CD14-positive monocyte (primary cell): Measurements from ENCODE around the gene GPC6. TPM values are rescaled to one million over a fixed set of nuclear protein-coding genes. Genes with fewer than 3 reads are reported as not detected.

Experiments
- DNase-seq, 3 donors: peaks; one replicate each; pipeline ENCODE4 v3.0.0-alpha.2; 2011 to 2022
- H2AFZ ChIP-seq: 2 replicates; pipeline ENCODE4 v1.6.0; 2012; ENCODE audit warnings: mild to moderate bottlenecking, low read depth, low read length, inconsistent platforms; ENCODE audit not compliant: insufficient read depth, poor library complexity, severe bottlenecking
- H3K27ac ChIP-seq, 2 donors: 1 replicate in 1 of 2; 2 replicates in 1 of 2; pipeline ENCODE4 v1.5.1; 2012 to 2013; ENCODE audit warnings: low read length in 2 of 2, control low read depth in 1 of 2, inconsistent platforms in 1 of 2, low read depth in 1 of 2, mild to moderate bottlenecking in 1 of 2
- H3K27me3 ChIP-seq, 2 donors: one replicate each; pipeline versions ENCODE4 v1.6.0 to v1.6.1; 2011 to 2013; ENCODE audit warnings: low read length in 2 of 2; ENCODE audit not compliant: control insufficient read depth in 2 of 2, insufficient read depth in 2 of 2
- H3K36me3 ChIP-seq, 2 donors: replicated peaks in 1 of 2; 1 replicate in 1 of 2; 2 replicates in 1 of 2; pipeline versions ENCODE4 v1.5.1 to v1.6.1; 2012 to 2013; ENCODE audit warnings: low read length in 2 of 2, control low read depth in 1 of 2, inconsistent platforms in 1 of 2, mild to moderate bottlenecking in 1 of 2; ENCODE audit not compliant: insufficient read depth in 2 of 2, control insufficient read depth in 1 of 2
- H3K4me1 ChIP-seq, 2 donors: 1 replicate in 1 of 2; 2 replicates in 1 of 2; pipeline versions ENCODE4 v1.5.1 to v1.6.1; 2012 to 2013; ENCODE audit warnings: low read length in 2 of 2, control low read depth in 1 of 2, inconsistent platforms in 1 of 2, mild to moderate bottlenecking in 1 of 2, moderate library complexity in 1 of 2; ENCODE audit not compliant: insufficient read depth in 2 of 2, control insufficient read depth in 1 of 2
- H3K4me2 ChIP-seq: replicated peaks from 2 replicates; pipeline ENCODE3; 2012; ENCODE audit warnings: low read length, moderate library complexity, mild to moderate bottlenecking; ENCODE audit not compliant: poor library complexity, severe bottlenecking; ENCODE audit errors: extremely low read depth
- H3K4me3 ChIP-seq, 3 experiments: fragments of 200-600 bp in 1 of 3; sonication (generic) in 1 of 3; replicated peaks in 1 of 3; 1 replicate in 2 of 3; 2 replicates in 1 of 3; pipeline ENCODE4 v1.5.1; 2011 to 2013; ENCODE audit warnings: low read length in 3 of 3, mild to moderate bottlenecking in 3 of 3, control low read depth in 2 of 3, low read depth in 2 of 3, inconsistent platforms in 1 of 3, moderate library complexity in 1 of 3
- H3K79me2 ChIP-seq: 2 replicates; pipeline ENCODE4 v1.6.0; 2012; ENCODE audit warnings: mild to moderate bottlenecking, control low read depth, inconsistent platforms, low read length, moderate library complexity; ENCODE audit not compliant: insufficient read depth
- H3K9ac ChIP-seq: 2 replicates; pipeline ENCODE4 v1.6.0; 2017; ENCODE audit warnings: low read length, mild to moderate bottlenecking; ENCODE audit not compliant: insufficient read depth, poor library complexity, severe bottlenecking
- H3K9me3 ChIP-seq, 2 donors: replicated peaks in 1 of 2; 1 replicate in 1 of 2; 2 replicates in 1 of 2; pipeline versions ENCODE4 v1.5.1 to v1.6.1; 2012 to 2013; ENCODE audit warnings: low read length in 2 of 2, control low read depth in 1 of 2; ENCODE audit not compliant: control insufficient read depth in 1 of 2, insufficient read depth in 1 of 2
- H4K20me1 ChIP-seq: 2 replicates; pipeline ENCODE4 v1.6.0; 2012; ENCODE audit warnings: mild to moderate bottlenecking, low read length, control low read depth, moderate library complexity; ENCODE audit not compliant: insufficient read depth
- H3K27ac Mint-ChIP-seq, 7 donors: one replicate each; pipeline ENCODE4 v1.8.0; 2020; ENCODE audit warnings: mild to moderate bottlenecking in 7 of 7, mixed read lengths in 7 of 7, moderate library complexity in 6 of 7, inconsistent platforms in 2 of 7
- H3K27me3 Mint-ChIP-seq, 3 donors: one replicate each; pipeline ENCODE4 v1.8.0; 2021 to 2022; ENCODE audit warnings: low read depth in 3 of 3, mild to moderate bottlenecking in 3 of 3, mixed read lengths in 3 of 3, moderate library complexity in 3 of 3, inconsistent platforms in 1 of 3
- H3K36me3 Mint-ChIP-seq, 2 donors: one replicate each; pipeline ENCODE4 v1.8.0; 2020; ENCODE audit warnings: mixed read lengths in 2 of 2, inconsistent platforms in 1 of 2, mild to moderate bottlenecking in 1 of 2
- H3K4me1 Mint-ChIP-seq: one replicate; pipeline ENCODE4 v1.8.0; 2020; ENCODE audit warnings: mild to moderate bottlenecking, mixed read lengths
- H3K4me3 Mint-ChIP-seq, 2 donors: one replicate each; pipeline ENCODE4 v1.8.0; 2020; ENCODE audit warnings: mild to moderate bottlenecking in 2 of 2, mixed read lengths in 2 of 2, moderate library complexity in 1 of 2
- H3K9me3 Mint-ChIP-seq, 7 donors: one replicate each; pipeline ENCODE4 v1.8.0; 2020 to 2022; ENCODE audit warnings: mixed read lengths in 7 of 7, mild to moderate bottlenecking in 6 of 7, moderate library complexity in 6 of 7, inconsistent platforms in 2 of 7
- CTCF ChIP-seq: fragments of 200-600 bp; IDR thresholded peaks from one replicate; pipeline ENCODE4 v1.8.0; 2022; ENCODE audit warnings: antibody characterized with exemption, mild to moderate bottlenecking
- WGBS: methylation state at CpG from one replicate; pipeline ENCODE4 v1.1.5; 2013; ENCODE audit warnings: missing lambda C conversion rate; ENCODE audit not compliant: insufficient coverage; 5-methylcytosine and 5-hydroxymethylcytosine counted together
- intact Hi-C, 2 donors: fragments of 100-400 bp; cut with micrococcal nuclease; formaldehyde crosslinking; loops; one replicate each; pipeline versions ENCODE4 v1.15.0 to v1.15.1; 2023
- polyA plus RNA-seq, 3 donors: library from polyadenylated mRNA; depleted of rRNA in 1 of 3; unstranded in 2 of 3; stranded (reverse) in 1 of 3; fragments of 300-500 nt in 2 of 3; fragments of >200 nt in 1 of 3; fragmentation: Illumina TruSeq in 2 of 3; gene quantifications; 1 replicate in 2 of 3; 2 replicates in 1 of 3; pipeline ENCODE4 v1.2.3, GENCODE V29; 2012 to 2021

The GPC6 gene
- polyA plus RNA-seq, 3 donors, result not detected

GRCh38 chr13:93326234-93326811 lies 99.7 kb downstream of the GPC6 start:
- Mint-ChIP-seq H3K4me3 (no peak overlapping the region), H3K27ac (no peak overlapping the region), H3K27me3 (no peaks in the 10 kb centered on the region), H3K36me3 (no peaks in the 10 kb centered on the region), H3K4me1 (no peaks in the 10 kb centered on the region), H3K9me3 (peaks cover 0 to 9% (median 2%) of the 10 kb centered on the region in 7 donors)
- Histone ChIP-seq H3K27ac (no peak overlapping the region), H3K4me3 (no peak overlapping the region), H3K9ac (no peak overlapping the region), H3K79me2 (no peaks in the 10 kb centered on the region), H4K20me1 (no peaks in the 10 kb centered on the region), H3K36me3 (no peaks in the 10 kb centered on the region), H2AFZ (no peak overlapping the region), H3K27me3 (no peaks in the 10 kb centered on the region), H3K9me3 (no peaks in the 10 kb centered on the region), H3K4me1 (no peaks in the 10 kb centered on the region), H3K4me2 (no peak overlapping the region)
- no CpG with 5 or more reads among the region's 5 CpGs for WGBS
- intact Hi-C loops, result no loop called here
- no peak for DNase-seq
- TF ChIP-seq CTCF, result no peak

DNA sequence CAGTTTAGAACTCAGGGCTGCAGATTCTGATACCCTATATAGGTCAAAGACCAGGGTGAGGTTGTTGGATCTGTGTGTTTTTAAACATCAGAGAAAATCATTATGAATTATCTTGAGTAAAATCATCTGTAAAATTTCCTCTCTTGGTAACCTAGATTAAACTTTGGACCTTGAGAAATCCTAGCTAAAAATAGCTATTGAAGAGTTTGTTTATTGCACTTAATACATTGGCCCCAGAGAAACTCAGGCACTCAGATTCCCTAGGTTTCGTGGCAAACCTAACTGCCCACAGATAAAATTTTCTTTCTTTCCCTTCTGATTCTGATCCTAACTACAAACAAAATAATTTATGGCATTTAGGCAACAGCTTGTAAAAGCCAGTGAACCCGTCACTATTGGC lies 102.3 kb downstream of the GPC6 start:
- intact Hi-C loops, result no loop called here
- WGBS, result 80% methylated on average over 1 of the region's 2 CpGs
- Histone ChIP-seq H3K36me3 (no peaks in the 10 kb centered on the region), H3K4me1 (no peaks in the 10 kb centered on the region), H3K27me3 (no peaks in the 10 kb centered on the region), H2AFZ (no peak overlapping the region), H3K79me2 (no peaks in the 10 kb centered on the region), H4K20me1 (no peaks in the 10 kb centered on the region), H3K4me2 (no peak overlapping the region), H3K9me3 (peaks cover 0 to 4% of the 10 kb centered on the region in 2 donors), H3K9ac (no peak overlapping the region), H3K4me3 (no peak overlapping the region), H3K27ac (no peak overlapping the region)
- Mint-ChIP-seq H3K36me3 (no peaks in the 10 kb centered on the region), H3K4me3 (no peak overlapping the region), H3K9me3 (peaks cover 0 to 11% (median 0%) of the 10 kb centered on the region in 7 donors), H3K4me1 (no peaks in the 10 kb centered on the region), H3K27ac (no peak overlapping the region), H3K27me3 (no peaks in the 10 kb centered on the region)
- TF ChIP-seq CTCF, result no peak
- DNase-seq, result no peak
